HG03103 (cell line): ENCODE results near the gene USP6NL.

ENCODE experiments used
- ATAC-seq: cut with Tn5 transposase; IDR thresholded peaks from one replicate; pipeline ENCODE4 v1.9.1; 2021; ENCODE audit warnings: low read depth; ENCODE audit not compliant: unreplicated experiment

The USP6NL gene

DNA sequence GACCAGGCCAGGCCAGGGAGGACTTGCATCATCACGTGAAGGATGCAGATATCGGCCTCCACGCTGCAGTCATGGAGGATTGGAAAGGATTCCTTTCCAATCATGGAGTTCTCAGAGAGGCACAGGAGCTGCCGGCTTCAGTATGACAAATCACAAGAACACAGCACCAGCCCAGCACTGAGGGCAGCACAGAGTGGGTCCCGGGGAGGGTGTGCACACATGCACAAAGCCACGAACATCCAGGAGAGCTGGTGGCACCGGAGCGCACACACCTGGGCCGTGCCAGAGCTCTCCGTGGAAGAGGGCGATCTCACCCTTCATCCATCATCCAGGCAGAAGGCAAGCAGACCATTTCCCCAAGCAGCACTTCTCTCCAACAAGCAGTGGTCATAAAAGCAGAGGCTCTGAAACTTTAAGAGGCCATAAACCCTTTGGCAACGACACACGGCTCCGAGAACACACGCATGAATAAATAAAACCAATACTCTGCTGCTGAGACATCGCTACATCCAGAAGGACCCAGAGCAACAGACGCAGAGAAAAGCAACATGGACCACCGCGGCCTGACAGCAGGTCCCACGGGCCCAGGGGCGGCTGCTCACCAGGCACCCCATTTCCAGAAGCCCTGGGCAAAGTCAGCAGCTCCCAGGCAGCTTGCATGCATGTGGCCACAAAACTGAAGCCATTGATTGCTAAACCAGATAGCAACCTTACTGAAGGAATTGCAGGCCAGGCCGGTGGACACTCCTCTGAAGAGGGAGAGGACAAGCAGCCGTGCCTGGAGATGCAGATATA, 180.8 kb downstream of the USP6NL start:
- no peak for ATAC-seq

DNA sequence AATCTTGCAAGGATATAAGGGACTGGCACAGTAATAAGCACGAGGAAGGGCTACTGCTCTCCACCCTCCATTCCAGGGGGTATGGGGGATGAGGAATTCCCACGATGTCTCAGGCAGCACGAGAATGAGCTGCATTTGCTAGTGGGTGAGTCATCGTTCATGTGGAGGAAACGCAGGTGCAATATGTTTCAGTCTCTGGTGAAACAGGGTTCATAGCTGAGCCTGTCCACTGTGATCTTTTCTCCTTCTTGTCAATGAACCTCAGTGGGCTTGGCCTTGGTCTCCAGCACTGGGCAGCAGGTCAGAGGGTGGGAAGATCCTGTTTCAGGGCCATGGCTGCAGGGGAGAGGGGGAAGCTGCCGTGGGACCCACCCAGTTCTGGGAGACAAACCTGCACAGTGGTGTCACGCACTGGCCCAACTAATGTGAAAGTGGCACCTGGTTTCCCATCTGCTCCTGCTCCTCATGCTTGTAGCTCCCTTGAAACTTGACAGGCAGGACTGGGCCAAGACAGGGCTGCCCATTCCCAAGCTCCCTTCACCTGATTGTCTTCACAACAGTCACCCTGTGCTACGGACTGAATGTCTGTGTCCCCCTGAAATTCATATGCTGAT, 181.9 kb downstream of the USP6NL start:
- ATAC-seq, result no peak

DNA sequence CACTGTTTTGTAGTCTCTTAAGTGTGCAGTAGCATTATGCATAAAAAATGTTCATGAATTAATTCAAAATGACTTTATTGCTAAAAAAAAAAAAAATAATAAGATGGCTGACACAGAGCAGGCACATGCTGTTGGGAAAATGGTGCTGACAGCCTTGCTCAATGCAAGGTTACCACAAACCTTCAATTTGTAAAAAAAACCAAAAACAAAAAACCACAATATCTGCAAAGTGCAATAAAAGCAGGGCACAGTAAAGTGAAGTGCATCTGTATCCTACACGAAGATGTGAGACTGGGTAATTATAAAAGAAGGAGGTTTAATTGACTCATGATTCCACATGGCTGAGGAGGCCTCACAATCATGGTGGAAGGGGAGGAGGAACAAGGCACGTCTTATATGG, 185.8 kb downstream of the USP6NL start:
- no peak for ATAC-seq

DNA sequence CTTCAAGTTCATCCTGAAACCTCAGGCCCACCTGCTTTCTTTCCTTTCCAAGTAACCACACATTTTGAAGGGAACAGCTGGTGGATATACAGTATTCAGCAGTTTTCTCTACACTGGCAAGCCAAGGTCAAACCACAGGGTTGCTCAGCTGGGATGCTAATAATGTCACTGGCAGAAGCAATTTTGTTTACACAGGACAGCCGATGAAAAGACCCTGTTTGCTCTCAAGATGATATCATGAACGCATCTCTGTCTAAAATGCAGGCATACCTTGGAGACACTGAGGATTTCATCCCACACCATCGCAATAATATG, 186.2 kb downstream of the USP6NL start:
- ATAC-seq, result no peak

DNA sequence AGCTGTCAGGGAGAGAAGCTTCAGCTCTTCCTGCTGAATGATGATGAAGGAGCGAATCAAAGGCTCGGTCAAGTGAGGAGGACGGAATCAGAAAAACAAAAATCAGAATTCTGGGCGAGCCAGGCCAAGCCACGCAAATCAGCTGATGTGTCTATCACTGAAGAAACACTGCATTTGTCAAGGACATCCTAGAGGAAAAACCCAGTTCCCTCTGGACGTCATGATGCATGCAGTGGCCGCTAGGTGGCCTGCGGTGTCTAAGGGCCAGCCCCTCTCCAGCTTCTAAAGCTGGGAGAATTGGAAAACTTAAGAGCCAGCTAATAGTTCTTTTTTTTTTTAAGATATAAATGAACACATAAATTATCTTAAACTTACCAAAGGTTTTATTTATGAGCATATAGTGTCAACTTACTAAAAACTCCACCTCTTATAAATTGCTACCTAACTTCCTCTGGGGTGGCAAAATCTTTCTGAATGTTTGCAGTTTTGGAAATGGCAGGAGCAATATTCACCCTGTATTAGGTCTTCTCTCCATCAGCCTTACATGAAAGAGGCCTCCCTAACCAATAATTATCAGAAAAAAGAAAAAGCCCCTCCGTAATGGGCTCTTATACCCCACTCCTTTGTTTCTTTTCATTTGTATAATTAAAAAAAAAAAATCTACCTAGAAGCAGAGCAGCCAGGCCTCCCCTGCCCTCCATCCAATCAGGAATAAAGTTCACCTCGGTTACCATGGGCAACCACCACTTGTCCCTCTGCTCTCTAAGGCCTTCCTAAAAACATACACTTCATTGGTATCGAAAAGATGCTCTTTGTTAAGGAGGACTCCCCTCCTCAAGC, 186.8 kb downstream of the USP6NL start:
- no peak for ATAC-seq

DNA sequence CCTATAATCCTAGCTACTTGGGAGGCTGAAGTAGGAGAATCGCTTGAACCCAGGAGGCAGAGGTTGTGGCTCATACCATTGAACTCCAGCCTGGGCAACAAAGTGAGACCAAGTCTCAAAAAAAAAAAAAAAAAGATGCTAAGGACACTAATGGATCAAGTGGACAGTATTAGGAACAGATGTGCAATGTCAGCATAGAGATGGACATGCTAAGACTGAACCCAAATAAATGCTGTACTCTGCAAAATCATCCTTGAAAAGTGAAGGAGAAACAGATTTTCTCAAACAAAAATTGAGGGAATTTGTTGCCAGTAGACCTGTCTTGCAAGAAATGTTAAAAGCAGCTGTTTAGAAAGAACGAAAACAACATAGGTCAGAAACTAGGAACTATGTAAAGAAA, 194.5 kb downstream of the USP6NL start:
- no peak for ATAC-seq

DNA sequence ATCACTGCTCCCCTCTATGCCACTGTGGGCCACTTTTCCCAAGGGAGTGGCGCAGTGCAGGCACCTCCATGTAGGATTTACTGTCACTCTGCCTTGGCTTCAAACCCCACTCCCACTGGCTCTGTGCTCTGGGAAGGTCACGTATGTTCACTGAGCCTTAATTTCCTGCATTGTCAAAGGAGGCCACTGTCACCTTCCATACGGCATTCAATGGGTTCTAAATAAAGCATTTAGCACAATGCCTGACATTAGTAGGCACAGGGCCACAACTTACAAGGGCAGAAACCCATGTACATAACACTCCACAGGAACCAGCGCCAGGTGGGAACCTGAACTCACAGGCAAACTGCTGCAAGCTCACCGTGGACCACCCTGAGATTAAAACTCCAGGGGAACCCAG, 196.4 kb downstream of the USP6NL start:
- no peak for ATAC-seq

DNA sequence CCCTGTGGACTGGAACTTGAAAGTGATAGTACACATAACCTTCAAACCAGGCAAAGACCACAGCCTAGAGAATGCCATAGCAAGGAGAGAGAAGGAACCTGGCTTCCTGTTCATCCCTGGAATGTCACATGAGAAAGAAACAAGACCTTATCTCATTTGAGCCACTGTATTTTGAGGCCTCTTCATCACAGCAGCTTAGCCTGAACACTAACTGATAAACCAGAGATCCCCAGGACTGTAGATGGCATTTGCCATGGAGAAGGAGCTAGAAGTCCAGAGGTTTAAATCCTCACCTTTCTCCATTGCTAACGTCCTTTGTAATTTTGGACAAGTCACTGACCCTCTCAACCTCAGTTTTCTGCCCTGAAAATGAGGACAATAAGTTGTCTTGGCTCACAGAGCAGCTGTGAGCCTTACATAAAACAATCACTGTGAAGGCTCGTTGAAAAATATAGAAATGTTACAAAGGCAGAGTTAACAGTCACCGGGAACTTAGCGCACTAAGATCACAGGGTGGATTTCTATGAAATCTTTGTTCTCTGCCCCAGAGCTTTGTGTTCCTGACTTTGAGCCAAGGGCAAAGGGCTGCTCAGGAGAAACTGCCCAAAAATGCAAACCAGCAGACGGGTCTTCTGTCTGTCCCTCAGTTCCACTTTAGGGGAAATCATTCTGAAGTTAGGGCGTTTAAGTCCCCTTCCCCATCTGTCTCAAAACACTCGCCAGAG, 197.0 kb downstream of the USP6NL start:
- no peak for ATAC-seq

DNA sequence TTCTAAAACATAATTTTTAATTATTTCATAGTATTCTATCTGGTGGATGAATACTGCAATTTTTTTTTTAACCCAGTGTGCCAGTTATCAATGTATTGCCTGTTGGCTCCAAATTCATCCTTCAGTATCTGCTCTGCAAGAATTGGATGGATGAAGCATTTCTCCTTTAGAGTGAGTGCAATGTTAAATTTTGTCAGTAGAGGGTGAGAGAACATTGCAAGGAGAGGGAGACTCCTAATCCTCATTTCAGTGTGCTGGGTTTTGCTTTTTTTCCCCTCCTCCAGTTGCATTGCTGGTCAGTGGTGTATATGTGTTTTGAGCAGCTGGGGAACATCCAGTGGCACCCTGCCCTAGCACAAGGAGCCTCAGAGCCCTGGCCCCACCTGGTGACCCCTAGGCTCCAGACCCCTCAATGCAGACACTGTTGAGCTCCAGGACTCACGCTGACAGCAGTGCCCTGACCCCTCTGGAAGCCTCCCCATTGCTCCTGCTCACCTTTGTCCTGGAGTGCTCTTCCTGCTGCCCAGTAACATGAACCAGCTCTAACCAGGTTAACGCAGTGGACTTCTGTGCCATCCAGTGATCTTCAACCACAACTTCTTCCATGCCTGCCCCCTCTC, 199.4 kb downstream of the USP6NL start:
- no peak for ATAC-seq

DNA sequence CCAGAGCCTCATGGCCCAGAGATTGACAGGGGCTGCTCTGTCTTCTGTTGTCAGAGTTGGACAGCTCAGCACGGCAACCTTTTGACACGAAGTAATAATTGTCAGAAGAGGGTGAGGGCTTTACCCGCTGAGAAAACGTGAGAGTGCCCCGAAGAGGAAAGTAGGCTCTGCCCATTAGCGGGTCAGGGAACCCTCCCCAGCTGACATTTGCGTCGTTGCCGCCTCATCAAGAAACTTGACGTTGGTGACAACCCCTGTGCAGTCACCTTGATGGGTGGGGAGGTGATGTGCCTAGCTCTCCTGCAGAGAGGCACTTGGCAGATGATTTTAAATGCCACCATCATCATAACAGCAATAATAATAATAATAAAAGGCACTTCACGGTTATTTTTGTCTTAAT, 202.1 kb downstream of the USP6NL start:
- no peak for ATAC-seq

DNA sequence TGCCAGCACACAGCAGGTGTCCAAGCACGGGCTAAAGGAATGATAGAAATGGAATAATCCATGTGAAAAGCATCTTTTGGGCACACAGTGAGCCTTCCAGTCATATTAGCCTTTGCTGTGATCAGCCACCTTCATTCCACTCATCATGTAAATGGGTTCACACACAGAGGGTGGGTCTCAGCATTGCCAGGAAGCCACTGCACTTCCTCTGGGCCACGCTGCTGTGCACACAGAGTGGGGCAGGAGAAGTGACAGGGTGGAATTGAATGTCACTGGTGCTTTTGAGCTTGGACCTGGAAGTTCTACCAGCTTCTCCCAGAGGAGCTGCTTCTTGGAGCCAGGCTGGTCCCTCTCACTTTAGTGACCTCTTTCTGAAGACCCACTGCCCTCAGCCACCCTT, 203.5 kb downstream of the USP6NL start:
- ATAC-seq, result no peak

DNA sequence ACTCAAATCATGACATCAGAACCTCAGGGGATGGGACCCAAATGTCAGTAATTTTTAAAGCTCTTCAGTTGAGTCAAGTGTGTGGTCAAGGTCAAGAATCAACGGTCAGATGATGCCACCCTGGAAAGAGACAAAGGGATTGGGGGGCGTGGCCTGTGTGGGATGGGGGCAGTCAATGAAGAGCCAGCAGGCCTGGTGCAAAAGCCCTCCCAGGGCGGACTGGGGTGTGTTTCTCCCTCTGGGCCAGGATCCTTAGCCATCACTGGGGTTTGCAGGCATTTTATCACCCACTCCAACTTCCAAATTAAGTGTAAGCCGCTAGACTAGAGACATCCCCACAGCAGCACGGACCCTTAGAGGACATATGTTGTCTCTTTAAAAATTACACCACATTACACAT, 204.7 kb downstream of the USP6NL start:
- no peak for ATAC-seq

DNA sequence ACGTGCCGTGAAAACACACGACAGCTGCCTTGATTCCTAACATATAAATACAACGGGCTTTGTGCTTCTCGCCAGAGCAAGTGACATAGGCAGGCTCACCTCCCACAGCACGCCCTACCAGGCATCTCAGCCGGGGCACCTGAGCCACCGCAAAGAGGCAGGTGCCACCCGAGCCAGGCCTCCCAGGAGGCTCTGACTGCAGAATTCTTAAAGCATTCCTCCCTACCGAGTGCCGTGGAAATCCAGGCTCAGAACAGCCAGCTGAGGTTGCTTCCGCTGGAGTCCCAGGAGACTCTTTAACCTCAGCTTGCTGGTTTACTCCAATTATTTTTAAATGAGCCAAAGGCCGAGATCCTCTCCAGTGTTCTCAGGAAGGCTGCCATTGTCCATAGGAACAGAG, 206.5 kb downstream of the USP6NL start:
- no peak for ATAC-seq
